PC-3 (cell line): ENCODE data around the gene ADGRV1.

ENCODE experiments used
- EZH2 ChIP-seq: fragments of 300-600 bp; sonication (generic); IDR thresholded peaks from one replicate; pipeline ENCODE4 v1.6.1; 2017; ENCODE audit warnings: antibody characterized with exemption, mild to moderate bottlenecking, low read length; ENCODE audit not compliant: unreplicated experiment
- TF ChIP-seq, protein P1 (sequence below): fragments of 300-600 bp; sonication (generic); conservative IDR thresholded peaks from 2 replicates; pipeline ENCODE4 v1.5.1; 2017; ENCODE audit warnings: antibody characterized with exemption, low read depth, mild to moderate bottlenecking, low read length

DNA sequence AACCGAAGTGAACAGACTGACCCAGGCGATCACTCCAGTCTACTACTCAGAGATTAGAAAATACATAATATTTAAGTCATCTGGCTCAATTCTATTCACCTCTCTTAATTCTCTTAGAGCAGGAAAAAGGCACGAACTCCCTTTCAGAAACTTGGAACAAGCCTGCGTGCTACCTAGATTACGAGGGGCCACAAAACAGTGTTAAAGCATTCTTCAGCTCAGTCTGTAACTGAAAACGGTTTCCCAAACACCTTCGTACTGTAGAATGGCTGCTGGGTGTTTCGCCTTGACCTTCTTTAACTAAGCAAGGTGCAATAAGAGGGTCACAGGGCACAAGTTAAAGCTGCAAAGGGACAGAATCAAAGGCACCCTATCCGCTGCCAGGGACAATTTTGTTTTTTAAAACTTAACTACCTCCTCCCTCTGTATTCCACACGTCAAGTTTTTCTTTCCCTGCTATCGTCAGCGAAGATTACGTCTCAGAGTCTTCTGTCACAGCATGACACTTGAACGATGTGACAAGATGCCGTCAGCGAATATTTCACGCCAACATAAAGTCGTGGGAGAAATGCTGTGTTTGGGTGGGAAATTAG is 29.9 kb upstream of the ADGRV1 start:
- TF ChIP-seq, protein P1, sequence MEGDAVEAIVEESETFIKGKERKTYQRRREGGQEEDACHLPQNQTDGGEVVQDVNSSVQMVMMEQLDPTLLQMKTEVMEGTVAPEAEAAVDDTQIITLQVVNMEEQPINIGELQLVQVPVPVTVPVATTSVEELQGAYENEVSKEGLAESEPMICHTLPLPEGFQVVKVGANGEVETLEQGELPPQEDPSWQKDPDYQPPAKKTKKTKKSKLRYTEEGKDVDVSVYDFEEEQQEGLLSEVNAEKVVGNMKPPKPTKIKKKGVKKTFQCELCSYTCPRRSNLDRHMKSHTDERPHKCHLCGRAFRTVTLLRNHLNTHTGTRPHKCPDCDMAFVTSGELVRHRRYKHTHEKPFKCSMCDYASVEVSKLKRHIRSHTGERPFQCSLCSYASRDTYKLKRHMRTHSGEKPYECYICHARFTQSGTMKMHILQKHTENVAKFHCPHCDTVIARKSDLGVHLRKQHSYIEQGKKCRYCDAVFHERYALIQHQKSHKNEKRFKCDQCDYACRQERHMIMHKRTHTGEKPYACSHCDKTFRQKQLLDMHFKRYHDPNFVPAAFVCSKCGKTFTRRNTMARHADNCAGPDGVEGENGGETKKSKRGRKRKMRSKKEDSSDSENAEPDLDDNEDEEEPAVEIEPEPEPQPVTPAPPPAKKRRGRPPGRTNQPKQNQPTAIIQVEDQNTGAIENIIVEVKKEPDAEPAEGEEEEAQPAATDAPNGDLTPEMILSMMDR, result no peak
- TF ChIP-seq EZH2, result no peak
